Neural cell (in vitro differentiated cells): ENCODE data around the gene GLT8D2.
"Not testable (repeated sequence)": the region's sequence is repeated elsewhere in the genome, so short reads cannot be mapped to it uniquely, and the experiment has no call there.

Experiments
- CTCF ChIP-seq: fragments of 450-650 bp; IDR thresholded peaks from 2 replicates; pipeline ENCODE4 v1.5.1; 2014; ENCODE audit warnings: antibody characterized with exemption, mild to moderate bottlenecking, moderate library complexity; ENCODE audit not compliant: poor library complexity, severe bottlenecking
- EP300 ChIP-seq: fragments of 450-650 bp; conservative IDR thresholded peaks from 2 replicates; pipeline ENCODE4 v1.6.1; 2014; ENCODE audit warnings: antibody characterized with exemption, mild to moderate bottlenecking, moderate library complexity; ENCODE audit not compliant: poor library complexity, severe bottlenecking
- EZH2 ChIP-seq: fragments of 200-600, 300-800 bp; shearing (Covaris generic), sonication (generic); IDR thresholded peaks from 2 replicates; pipeline ENCODE4 v1.6.1; 2014; ENCODE audit warnings: antibody characterized with exemption, low read length, borderline replicate concordance, mild to moderate bottlenecking; ENCODE audit not compliant: insufficient read depth, poor library complexity, severe bottlenecking
- POLR2AphosphoS5 ChIP-seq: IDR thresholded peaks from 2 replicates; pipeline ENCODE4 v1.6.1; 2012
- REST ChIP-seq: IDR thresholded peaks from 2 replicates; pipeline ENCODE4 v1.6.1; 2012; ENCODE audit warnings: borderline replicate concordance
- TAF1 ChIP-seq: IDR thresholded peaks from 2 replicates; pipeline ENCODE4 v1.6.1; 2012; ENCODE audit warnings: low read depth

GRCh38 chr12:104030596-104030995, 19.4 kb downstream of the GLT8D2 start:
- TF ChIP-seq POLR2AphosphoS5, CTCF, EZH2, TAF1, REST, EP300: not testable (repeated sequence)
